Prostate gland (tissue), 2 donors: ENCODE results near the gene TMA16. TPM values are rescaled to one million over a fixed set of nuclear protein-coding genes. Genes with fewer than 3 reads are reported as not detected.

Source experiments
- DNase-seq: peaks from one replicate; pipeline ENCODE4 v3.0.0-alpha.2; 2019; ENCODE audit warnings: low spot score
- H3K27ac ChIP-seq, 2 donors: fragments of 200-600 bp; sonication (generic); 2 replicates each; pipeline ENCODE4 v1.5.1; 2017 to 2019
- H3K27me3 ChIP-seq: fragments of 200-600 bp; sonication (generic); replicated peaks from 2 replicates; pipeline ENCODE4 v1.5.1; 2019; ENCODE audit not compliant: insufficient read depth
- H3K36me3 ChIP-seq, 2 donors: fragments of 200-600 bp; sonication (generic); 1 replicate in 1 of 2; 2 replicates in 1 of 2; pipeline versions ENCODE4 v1.5.1 to v1.8.1; 2017 to 2019
- H3K4me1 ChIP-seq: fragments of 200-600 bp; sonication (generic); replicated peaks from 2 replicates; pipeline ENCODE4 v1.5.1; 2019
- H3K4me3 ChIP-seq, 2 donors: fragments of 200-600 bp; sonication (generic); 2 replicates each; pipeline ENCODE4 v1.5.1; 2017 to 2019
- H3K9me3 ChIP-seq: fragments of 200-600 bp; sonication (generic); 2 replicates; pipeline ENCODE4 v1.5.1; 2017
- POLR2A ChIP-seq: fragments of 450-650 bp; IDR thresholded peaks from one replicate; pipeline ENCODE4 v1.6.1; 2016; ENCODE audit warnings: antibody characterized with exemption, mild to moderate bottlenecking
- POLR2AphosphoS5 ChIP-seq: sonication (generic); formaldehyde crosslinking; IDR thresholded peaks from one replicate; pipeline ENCODE4 v1.6.1; 2017; ENCODE audit warnings: antibody characterized with exemption
- WGBS: methylation state at CpG from one replicate; pipeline ENCODE4 v1.1.5; 2018; 5-methylcytosine and 5-hydroxymethylcytosine counted together
- intact Hi-C: fragments of 100-400 bp; cut with DNase I; formaldehyde crosslinking; loops from one replicate; pipeline ENCODE4 v1.14.2; 2022
- total RNA-seq, 2 donors: library from RNA; depleted of rRNA; stranded (reverse); fragments of >200 nt; gene quantifications; one replicate each; pipeline ENCODE4 v1.1.0, GENCODE V29; 2016
- TF ChIP-seq, protein P1 (sequence below), 4 experiments: fragments of 200-600 bp in 2 of 4; fragments of 450-650 bp in 2 of 4; sonication (generic) in 2 of 4; IDR thresholded peaks; 1 replicate in 3 of 4; 2 replicates in 1 of 4; pipeline ENCODE4 v1.5.1; 2016 to 2019; ENCODE audit warnings: antibody characterized with exemption in 4 of 4, mild to moderate bottlenecking in 2 of 4, moderate library complexity in 2 of 4

The TMA16 gene
- total RNA-seq, 2 donors from 2014 or later = 12.9 to 17.3 TPM

DNA sequence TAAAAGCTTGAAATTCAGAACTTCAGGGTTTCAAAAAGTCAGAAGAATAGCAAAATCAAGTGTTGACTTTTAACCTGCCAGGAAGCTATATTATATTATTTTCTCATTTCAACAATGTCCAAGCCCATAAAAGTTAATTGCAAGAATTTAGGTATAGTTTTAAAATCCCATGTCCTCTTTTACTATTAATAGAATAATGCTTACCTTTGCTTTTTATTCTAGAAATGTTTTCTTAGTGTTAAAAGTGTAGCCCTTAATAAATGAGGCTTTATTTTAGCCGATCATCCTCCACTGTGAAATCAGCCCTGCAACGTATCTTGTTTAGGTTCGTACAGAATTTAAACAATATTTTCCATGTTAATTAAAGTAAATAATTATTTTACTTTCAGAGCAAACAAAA, 31.5 kb downstream of the TMA16 start:
- intact Hi-C loops = no loop called here
- 89% methylated on average over 3 of the region's 3 CpGs for WGBS
- no peaks in the 10 kb centered on the region for H3K4me1 ChIP-seq
- no peak for DNase-seq
- H3K9me3 ChIP-seq = no peaks in the 10 kb centered on the region
- no peak overlapping the region for H3K27ac ChIP-seq
- H3K36me3 ChIP-seq = no peaks in the 10 kb centered on the region
- H3K27me3 ChIP-seq = no peaks in the 10 kb centered on the region
- no peak overlapping the region for H3K4me3 ChIP-seq
- TF ChIP-seq, protein P1, sequence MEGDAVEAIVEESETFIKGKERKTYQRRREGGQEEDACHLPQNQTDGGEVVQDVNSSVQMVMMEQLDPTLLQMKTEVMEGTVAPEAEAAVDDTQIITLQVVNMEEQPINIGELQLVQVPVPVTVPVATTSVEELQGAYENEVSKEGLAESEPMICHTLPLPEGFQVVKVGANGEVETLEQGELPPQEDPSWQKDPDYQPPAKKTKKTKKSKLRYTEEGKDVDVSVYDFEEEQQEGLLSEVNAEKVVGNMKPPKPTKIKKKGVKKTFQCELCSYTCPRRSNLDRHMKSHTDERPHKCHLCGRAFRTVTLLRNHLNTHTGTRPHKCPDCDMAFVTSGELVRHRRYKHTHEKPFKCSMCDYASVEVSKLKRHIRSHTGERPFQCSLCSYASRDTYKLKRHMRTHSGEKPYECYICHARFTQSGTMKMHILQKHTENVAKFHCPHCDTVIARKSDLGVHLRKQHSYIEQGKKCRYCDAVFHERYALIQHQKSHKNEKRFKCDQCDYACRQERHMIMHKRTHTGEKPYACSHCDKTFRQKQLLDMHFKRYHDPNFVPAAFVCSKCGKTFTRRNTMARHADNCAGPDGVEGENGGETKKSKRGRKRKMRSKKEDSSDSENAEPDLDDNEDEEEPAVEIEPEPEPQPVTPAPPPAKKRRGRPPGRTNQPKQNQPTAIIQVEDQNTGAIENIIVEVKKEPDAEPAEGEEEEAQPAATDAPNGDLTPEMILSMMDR (IDR thresholded peaks at IDR 0.05) = no peak
- TF ChIP-seq POLR2A (no peak), POLR2AphosphoS5 (no peak)

DNA sequence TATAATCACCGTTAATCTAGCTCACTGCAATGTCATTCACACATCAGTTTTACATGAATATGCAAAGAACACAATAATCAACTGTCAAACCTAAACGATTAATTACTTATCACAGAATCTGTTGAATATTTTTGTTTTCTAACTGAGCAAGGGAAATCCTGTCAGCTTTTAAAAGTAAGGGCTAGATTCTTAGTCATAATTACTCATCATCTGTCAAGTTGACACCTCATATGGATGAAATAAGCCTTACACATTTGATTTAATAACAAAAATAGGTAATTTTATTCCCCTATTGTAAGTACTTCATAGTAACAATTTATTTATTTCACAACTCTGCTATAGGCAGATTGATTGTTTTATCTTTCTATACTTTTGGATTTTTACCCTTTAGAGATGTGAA, 32.7 kb downstream of the TMA16 start:
- H3K27ac ChIP-seq = no peak overlapping the region
- H3K9me3 ChIP-seq = no peaks in the 10 kb centered on the region
- H3K27me3 ChIP-seq = no peaks in the 10 kb centered on the region
- TF ChIP-seq, protein P1 (IDR thresholded peaks at IDR 0.05) = no peak
- TF ChIP-seq POLR2AphosphoS5 = no peak
- no peak for TF ChIP-seq POLR2A
- intact Hi-C loops = no loop called here
- H3K4me1 ChIP-seq = no peaks in the 10 kb centered on the region
- DNase-seq = no peak
- whole genome bisulfite sequencing = 92% methylated on average over 2 of the region's 2 CpGs
- H3K4me3 ChIP-seq = no peak overlapping the region
- H3K36me3 ChIP-seq = no peaks in the 10 kb centered on the region

DNA sequence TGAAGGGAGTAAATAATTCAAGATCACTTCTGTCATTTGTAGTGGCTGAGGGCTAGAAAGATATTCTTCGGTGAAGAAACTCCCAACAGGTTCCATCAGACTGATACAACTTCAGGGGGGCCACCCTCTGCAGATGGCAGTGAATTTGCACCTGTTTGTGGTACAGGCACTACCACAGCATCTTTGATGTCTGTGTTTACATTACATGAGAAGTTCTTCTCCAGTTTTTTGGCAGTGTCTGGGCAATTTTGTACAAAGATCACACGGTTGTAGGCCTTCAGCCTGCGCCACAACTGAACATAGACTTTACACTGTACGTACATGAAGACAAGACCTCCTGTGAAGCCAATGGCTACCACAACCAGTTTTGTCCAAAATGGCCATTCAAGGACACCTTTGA, 34.2 kb downstream of the TMA16 start:
- no peak overlapping the region for H3K27ac ChIP-seq
- 92% methylated on average over 4 of the region's 4 CpGs for WGBS
- H3K9me3 ChIP-seq = no peaks in the 10 kb centered on the region
- no peaks in the 10 kb centered on the region for H3K4me1 ChIP-seq
- no peak overlapping the region for H3K4me3 ChIP-seq
- DNase-seq = no peak
- intact Hi-C loops = no loop called here
- no peaks in the 10 kb centered on the region for H3K27me3 ChIP-seq
- TF ChIP-seq, protein P1 (IDR thresholded peaks at IDR 0.05) = no peak
- TF ChIP-seq POLR2A (no peak), POLR2AphosphoS5 (no peak)
- H3K36me3 ChIP-seq = no peaks in the 10 kb centered on the region

DNA sequence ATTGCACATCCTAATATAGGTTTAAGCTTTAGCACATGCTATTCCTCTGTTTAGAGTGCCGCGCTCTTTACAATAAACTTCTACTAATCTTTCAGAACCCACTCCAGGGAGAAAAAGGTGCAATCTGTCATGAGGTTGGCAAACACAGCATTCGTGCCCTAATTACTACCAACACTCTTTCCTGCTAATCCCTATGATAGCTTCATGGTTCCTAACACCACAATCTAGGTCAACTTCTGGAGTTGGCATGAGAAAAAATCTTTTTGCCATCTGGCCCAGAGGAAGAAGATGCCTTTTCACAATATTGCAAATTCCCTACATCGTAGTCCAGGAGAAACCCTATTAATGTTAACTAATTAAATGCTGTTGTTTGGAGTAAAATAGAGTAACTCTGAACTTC, 39.6 kb downstream of the TMA16 start:
- Histone ChIP-seq H3K36me3 (no peaks in the 10 kb centered on the region), H3K27me3 (no peaks in the 10 kb centered on the region), H3K9me3 (no peaks in the 10 kb centered on the region), H3K27ac (no peak overlapping the region), H3K4me1 (no peaks in the 10 kb centered on the region), H3K4me3 (no peak overlapping the region)
- WGBS = 91% methylated on average over 4 of the region's 4 CpGs
- TF ChIP-seq, protein P1 (IDR thresholded peaks at IDR 0.05) = no peak
- TF ChIP-seq POLR2AphosphoS5 (no peak), POLR2A (no peak)
- DNase-seq = no peak
- intact Hi-C loops = no loop called here

DNA sequence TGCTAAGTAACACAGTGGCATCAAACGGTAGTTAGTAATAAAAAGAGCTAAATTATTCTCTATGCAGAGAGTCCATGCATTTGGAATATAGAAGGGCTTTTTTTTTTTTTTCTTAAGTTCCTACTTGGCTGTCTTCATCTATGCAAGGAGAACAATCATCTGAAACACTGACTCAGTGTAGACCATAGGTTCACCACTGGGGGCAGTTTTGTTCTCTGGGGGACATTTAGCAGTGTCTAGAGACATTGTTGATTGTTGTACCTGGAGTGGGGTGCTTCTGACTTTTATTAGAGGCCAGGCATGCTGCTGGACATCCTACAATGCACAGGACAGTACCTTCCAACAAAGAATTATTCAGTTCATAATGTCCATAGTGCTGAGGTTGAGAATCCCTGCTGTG, 41.2 kb downstream of the TMA16 start:
- Histone ChIP-seq H3K4me3 (no peak overlapping the region), H3K27ac (no peak overlapping the region), H3K4me1 (no peaks in the 10 kb centered on the region), H3K9me3 (no peaks in the 10 kb centered on the region), H3K36me3 (no peaks in the 10 kb centered on the region), H3K27me3 (no peaks in the 10 kb centered on the region)
- TF ChIP-seq, protein P1 (IDR thresholded peaks at IDR 0.05) = no peak
- no peak for TF ChIP-seq POLR2AphosphoS5
- no peak for TF ChIP-seq POLR2A
- 90% methylated on average over 1 of the region's 1 CpG for WGBS
- no peak for DNase-seq
- intact Hi-C loops = no loop called here
